Loucy (cell line): ENCODE results near the gene MLYCD.

ENCODE experiments used
- H2AFZ ChIP-seq: fragments of 200-600 bp; sonication (generic); 2 replicates; pipeline ENCODE4 v1.6.0; 2016; ENCODE audit warnings: antibody characterized with exemption, mild to moderate bottlenecking, low read length, moderate library complexity
- H3F3A ChIP-seq: fragments of 200-600 bp; 2 replicates; pipeline ENCODE4 v1.6.0; 2016; ENCODE audit warnings: antibody characterized with exemption, low read depth, mild to moderate bottlenecking
- H3K27me3 ChIP-seq: fragments of 200-600 bp; sonication (generic); 2 replicates; pipeline ENCODE4 v1.6.1; 2014; ENCODE audit warnings: low read length, mild to moderate bottlenecking; ENCODE audit not compliant: insufficient read depth, poor library complexity, severe bottlenecking
- H3K36me3 ChIP-seq: fragments of 200-600 bp; sonication (generic); 2 replicates; pipeline ENCODE4 v1.6.1; 2016; ENCODE audit warnings: low read length; ENCODE audit not compliant: insufficient read depth
- H3K4me1 ChIP-seq: fragments of 200-600 bp; sonication (generic); 2 replicates; pipeline ENCODE4 v1.5.1; 2014; ENCODE audit warnings: low read length, mild to moderate bottlenecking; ENCODE audit not compliant: insufficient read depth, poor library complexity, severe bottlenecking
- H3K4me2 ChIP-seq: fragments of 200-600 bp; sonication (generic); 2 replicates; pipeline ENCODE4 v1.6.0; 2014; ENCODE audit warnings: antibody characterized with exemption, low read length, low read depth, mild to moderate bottlenecking; ENCODE audit not compliant: poor library complexity, severe bottlenecking
- H3K4me3 ChIP-seq: fragments of 200-600 bp; sonication (generic); 2 replicates; pipeline ENCODE4 v1.5.1; 2014; ENCODE audit warnings: low read length, mild to moderate bottlenecking, mixed read lengths; ENCODE audit not compliant: poor library complexity, severe bottlenecking
- H3K79me2 ChIP-seq: fragments of 200-600 bp; sonication (generic); 2 replicates; pipeline ENCODE4 v1.6.1; 2014; ENCODE audit warnings: low read length; ENCODE audit not compliant: insufficient read depth
- H3K9ac ChIP-seq: fragments of 200-600 bp; sonication (generic); 2 replicates; pipeline ENCODE4 v1.6.0; 2014; ENCODE audit warnings: mild to moderate bottlenecking, low read depth, low read length, moderate library complexity; ENCODE audit not compliant: poor library complexity, severe bottlenecking
- H3K9me2 ChIP-seq: fragments of 200-600 bp; sonication (generic); replicated peaks from 2 replicates; pipeline ENCODE4 v1.6.1; 2016; ENCODE audit warnings: low read depth, low read length, mixed read lengths
- H3K9me3 ChIP-seq: fragments of 200-600 bp; sonication (generic); 2 replicates; pipeline ENCODE4 v1.6.1; 2014; ENCODE audit warnings: mild to moderate bottlenecking, antibody characterized with exemption, low read length, low read depth; ENCODE audit not compliant: insufficient read depth
- H4K20me1 ChIP-seq: fragments of 200-600 bp; sonication (generic); 2 replicates; pipeline ENCODE4 v1.6.0; 2014; ENCODE audit warnings: antibody characterized with exemption, low read length, mild to moderate bottlenecking; ENCODE audit not compliant: insufficient read depth, poor library complexity, severe bottlenecking
- CTCF ChIP-seq: fragments of 200-600 bp; sonication (generic); conservative IDR thresholded peaks from 2 replicates; pipeline ENCODE4 v1.5.1; 2014; ENCODE audit warnings: mild to moderate bottlenecking, antibody characterized with exemption, low read length
- EZH2phosphoT487 ChIP-seq: fragments of 200-600 bp; IDR thresholded peaks from 2 replicates; pipeline ENCODE4 v1.6.1; 2018; ENCODE audit warnings: antibody characterized with exemption, mild to moderate bottlenecking, moderate library complexity, borderline replicate concordance

Gene MLYCD

GRCh38 chr16:83942074-83942473, 43.2 kb downstream of the MLYCD start:
- TF ChIP-seq CTCF, result no peak
- TF ChIP-seq EZH2phosphoT487, result no peak
- no peaks in the 10 kb centered on the region for H3K36me3 ChIP-seq
- no peaks in the 10 kb centered on the region for H3K9me2 ChIP-seq
- H2AFZ ChIP-seq, result no peak overlapping the region
- H3K4me1 ChIP-seq, result no peaks in the 10 kb centered on the region
- H3K9ac ChIP-seq, result no peak overlapping the region
- H3K27me3 ChIP-seq, result no peaks in the 10 kb centered on the region
- no peak overlapping the region for H3K4me3 ChIP-seq
- H3F3A ChIP-seq, result no peaks in the 10 kb centered on the region
- H3K4me2 ChIP-seq, result no peak overlapping the region
- no peaks in the 10 kb centered on the region for H3K79me2 ChIP-seq
- no peaks in the 10 kb centered on the region for H4K20me1 ChIP-seq
- no peaks in the 10 kb centered on the region for H3K9me3 ChIP-seq

GRCh38 chr16:83942815-83943515, 44.0 kb downstream of the MLYCD start:
- no peak overlapping the region for H3K4me3 ChIP-seq
- TF ChIP-seq CTCF (no peak), EZH2phosphoT487 (no peak)

GRCh38 chr16:83943516-83944050, 44.7 kb downstream of the MLYCD start:
- H3K9ac ChIP-seq, result no peak overlapping the region
- H4K20me1 ChIP-seq, result no peaks in the 10 kb centered on the region
- H3K79me2 ChIP-seq, result no peaks in the 10 kb centered on the region
- no peaks in the 10 kb centered on the region for H3K9me3 ChIP-seq
- TF ChIP-seq EZH2phosphoT487, result no peak
- no peak for TF ChIP-seq CTCF
- H3K9me2 ChIP-seq, result no peaks in the 10 kb centered on the region
- H3K4me1 ChIP-seq, result no peaks in the 10 kb centered on the region
- no peak overlapping the region for H3K4me2 ChIP-seq
- H3K4me3 ChIP-seq, result no peak overlapping the region
- no peak overlapping the region for H2AFZ ChIP-seq
- no peaks in the 10 kb centered on the region for H3F3A ChIP-seq
- H3K27me3 ChIP-seq, result no peaks in the 10 kb centered on the region
- no peaks in the 10 kb centered on the region for H3K36me3 ChIP-seq

More at GRCh38 chr16:83942815-83943515, 44.0 kb downstream of the MLYCD start:
- Histone ChIP-seq H3K4me1 (no peaks in the 10 kb centered on the region), H3F3A (no peaks in the 10 kb centered on the region), H3K4me2 (no peak overlapping the region), H2AFZ (no peak overlapping the region), H3K9ac (no peak overlapping the region), H3K9me3 (no peaks in the 10 kb centered on the region), H3K9me2 (no peaks in the 10 kb centered on the region), H4K20me1 (no peaks in the 10 kb centered on the region), H3K27me3 (no peaks in the 10 kb centered on the region), H3K79me2 (no peaks in the 10 kb centered on the region), H3K36me3 (no peaks in the 10 kb centered on the region)
